OCI-LY7 (cell line): Measurements from ENCODE around the gene NAPA.

Experiments used
- CTCF ChIP-seq: fragments of 200-600 bp; sonication (generic); conservative IDR thresholded peaks from 2 replicates; pipeline ENCODE4 v1.5.1; 2014; ENCODE audit warnings: mild to moderate bottlenecking, antibody characterized with exemption, low read length, moderate library complexity, mixed read lengths
- EZH2phosphoT487 ChIP-seq: fragments of 200-600 bp; sonication (generic); IDR thresholded peaks from 2 replicates; pipeline ENCODE4 v1.6.1; 2018; ENCODE audit warnings: low read depth, borderline replicate concordance, mild to moderate bottlenecking, mixed run types, antibody characterized with exemption, low read length, moderate library complexity, mixed read lengths

- TF ChIP-seq CTCF (no peak), EZH2phosphoT487 (no peak)
Measured at GRCh38 chr19:47549261-47549862, 34.5 kb upstream of the NAPA start.
